PFSK-1 (cell line): ENCODE data around the gene LOXHD1.

Experiments
- FOXP2 ChIP-seq: optimal IDR thresholded peaks from 2 replicates; pipeline ENCODE3; 2011; ENCODE audit warnings: borderline replicate concordance, control low read depth, inconsistent platforms; ENCODE audit not compliant: insufficient read depth; ENCODE audit errors: extremely low read length, extremely low read depth
- POLR2AphosphoS5 ChIP-seq: IDR thresholded peaks from 2 replicates; pipeline ENCODE4 v1.6.1; 2012; ENCODE audit warnings: low read depth, mild to moderate bottlenecking, control low read depth, low read length, moderate library complexity
- SIN3A ChIP-seq: IDR thresholded peaks from 2 replicates; pipeline ENCODE4 v1.6.1; 2012; ENCODE audit warnings: mild to moderate bottlenecking, low read length, moderate library complexity, borderline replicate concordance; ENCODE audit not compliant: insufficient read depth
- TAF1 ChIP-seq: IDR thresholded peaks from 2 replicates; pipeline ENCODE4 v1.6.1; 2012; ENCODE audit warnings: low read length, control low read depth, borderline replicate concordance; ENCODE audit not compliant: insufficient read depth
- TF ChIP-seq, protein P1 (sequence below), 2 experiments: IDR thresholded peaks; 2 replicates each; pipeline versions ENCODE4 v1.6.1 to v1.8.0; 2011 to 2012; ENCODE audit warnings: low read depth in 2 of 2, low read length in 2 of 2, control low read depth in 1 of 2, inconsistent platforms in 1 of 2, mild to moderate bottlenecking in 1 of 2, moderate library complexity in 1 of 2; ENCODE audit not compliant: insufficient read depth in 1 of 2

The LOXHD1 gene

DNA sequence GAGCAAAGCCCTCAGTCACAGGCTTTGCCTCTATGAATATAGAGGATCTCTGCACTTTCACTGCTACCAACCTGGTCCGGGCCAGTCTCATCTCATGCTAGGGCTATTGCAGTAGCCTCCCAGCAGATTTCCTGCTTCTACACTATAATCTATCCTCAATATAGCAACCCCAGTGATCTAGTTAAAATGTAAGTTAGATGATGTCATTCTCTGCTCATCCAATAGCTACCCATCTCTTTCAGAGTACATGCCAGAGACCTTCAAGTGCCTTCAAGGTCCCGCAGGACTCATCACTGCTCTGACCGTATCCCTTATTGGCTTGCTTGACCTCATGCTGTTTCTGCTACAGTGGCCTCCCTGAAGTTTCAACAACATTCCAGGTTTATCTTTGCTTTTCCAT, 186.3 kb downstream of the LOXHD1 start:
- TF ChIP-seq POLR2AphosphoS5 = no peak
- no peak for TF ChIP-seq TAF1

DNA sequence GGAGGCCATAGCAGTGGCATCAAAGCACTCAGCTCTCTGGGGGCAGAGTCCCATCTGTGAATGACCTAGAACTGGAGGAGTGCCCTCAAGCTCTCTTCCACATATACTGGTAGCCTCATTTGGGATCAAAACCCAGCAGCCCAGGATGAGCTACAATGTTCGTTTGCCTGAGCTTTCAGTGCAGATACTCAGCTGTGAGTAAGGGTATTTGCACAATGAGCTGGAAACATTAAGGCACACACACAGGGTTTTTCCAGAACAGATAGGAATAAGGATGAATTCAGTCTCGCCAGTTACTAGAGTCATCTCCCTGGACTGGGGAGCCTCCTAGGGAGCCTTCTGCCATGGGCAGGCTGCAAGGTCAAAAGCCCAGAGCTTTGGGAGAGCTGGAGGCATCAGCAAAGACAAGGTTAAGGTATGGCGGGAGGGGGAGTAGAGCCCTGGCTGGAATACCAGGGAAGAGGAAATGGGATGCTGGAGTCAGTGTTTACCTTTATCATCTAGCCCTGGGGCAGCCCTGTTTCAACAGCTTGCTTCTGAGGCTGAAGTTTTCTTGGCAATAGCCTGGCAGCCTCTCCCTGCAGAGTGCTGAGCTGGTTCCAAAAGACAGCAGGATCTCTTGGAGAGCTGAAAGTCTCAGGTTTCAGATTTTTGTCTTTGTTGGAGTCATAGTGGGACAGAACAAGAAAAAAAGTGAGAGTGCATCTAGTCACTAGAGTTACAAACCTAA, 187.7 kb downstream of the LOXHD1 start:
- no peak for TF ChIP-seq POLR2AphosphoS5
- no peak for TF ChIP-seq SIN3A
- TF ChIP-seq TAF1 = peak; percentile 46; the same call in 1 of the 2 replicates
- peak; percentile 28 for TF ChIP-seq FOXP2
- TF ChIP-seq, protein P1, sequence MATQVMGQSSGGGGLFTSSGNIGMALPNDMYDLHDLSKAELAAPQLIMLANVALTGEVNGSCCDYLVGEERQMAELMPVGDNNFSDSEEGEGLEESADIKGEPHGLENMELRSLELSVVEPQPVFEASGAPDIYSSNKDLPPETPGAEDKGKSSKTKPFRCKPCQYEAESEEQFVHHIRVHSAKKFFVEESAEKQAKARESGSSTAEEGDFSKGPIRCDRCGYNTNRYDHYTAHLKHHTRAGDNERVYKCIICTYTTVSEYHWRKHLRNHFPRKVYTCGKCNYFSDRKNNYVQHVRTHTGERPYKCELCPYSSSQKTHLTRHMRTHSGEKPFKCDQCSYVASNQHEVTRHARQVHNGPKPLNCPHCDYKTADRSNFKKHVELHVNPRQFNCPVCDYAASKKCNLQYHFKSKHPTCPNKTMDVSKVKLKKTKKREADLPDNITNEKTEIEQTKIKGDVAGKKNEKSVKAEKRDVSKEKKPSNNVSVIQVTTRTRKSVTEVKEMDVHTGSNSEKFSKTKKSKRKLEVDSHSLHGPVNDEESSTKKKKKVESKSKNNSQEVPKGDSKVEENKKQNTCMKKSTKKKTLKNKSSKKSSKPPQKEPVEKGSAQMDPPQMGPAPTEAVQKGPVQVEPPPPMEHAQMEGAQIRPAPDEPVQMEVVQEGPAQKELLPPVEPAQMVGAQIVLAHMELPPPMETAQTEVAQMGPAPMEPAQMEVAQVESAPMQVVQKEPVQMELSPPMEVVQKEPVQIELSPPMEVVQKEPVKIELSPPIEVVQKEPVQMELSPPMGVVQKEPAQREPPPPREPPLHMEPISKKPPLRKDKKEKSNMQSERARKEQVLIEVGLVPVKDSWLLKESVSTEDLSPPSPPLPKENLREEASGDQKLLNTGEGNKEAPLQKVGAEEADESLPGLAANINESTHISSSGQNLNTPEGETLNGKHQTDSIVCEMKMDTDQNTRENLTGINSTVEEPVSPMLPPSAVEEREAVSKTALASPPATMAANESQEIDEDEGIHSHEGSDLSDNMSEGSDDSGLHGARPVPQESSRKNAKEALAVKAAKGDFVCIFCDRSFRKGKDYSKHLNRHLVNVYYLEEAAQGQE (IDR thresholded peaks at IDR 0.05; ENCODE audit: insufficient read depth in 1 of 2, low read depth in 2 of 2, low read length in 2 of 2) = no peak

DNA sequence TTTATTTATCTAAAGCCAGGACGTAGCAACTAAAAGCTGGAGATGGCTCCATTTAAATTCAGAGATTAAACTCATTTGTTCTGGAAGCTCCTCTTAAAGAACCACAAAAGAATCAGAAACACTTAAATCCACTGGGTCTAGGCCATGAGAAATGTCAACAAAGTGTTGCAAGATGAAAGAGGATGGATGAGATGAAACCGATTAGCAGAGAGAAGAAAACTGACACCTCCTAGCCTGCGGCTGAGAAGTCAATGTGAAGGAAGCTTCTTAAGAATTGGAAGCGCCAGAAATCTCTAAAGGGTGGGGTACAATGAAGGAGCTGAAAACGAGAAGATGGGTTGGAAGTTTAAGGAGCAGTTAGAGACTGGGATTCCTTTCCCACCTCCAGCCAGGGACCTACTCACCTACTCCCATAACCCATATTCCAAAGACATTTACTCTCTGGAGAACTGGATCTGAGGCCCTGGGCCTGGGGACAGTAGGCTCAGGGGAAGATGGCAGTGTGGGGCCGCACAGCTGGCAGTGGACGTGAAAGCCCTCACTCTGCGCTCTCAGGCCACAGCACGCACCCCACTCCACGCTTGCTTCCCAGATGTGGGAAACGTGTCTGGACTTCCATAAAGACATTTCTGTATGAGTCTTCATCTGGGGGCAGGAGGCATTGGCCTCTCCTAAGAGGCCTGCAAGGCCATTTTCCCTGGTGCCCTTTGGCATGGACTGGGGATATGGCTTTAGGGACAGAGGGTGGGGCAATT, 188.4 kb downstream of the LOXHD1 start:
- no peak for TF ChIP-seq POLR2AphosphoS5

DNA sequence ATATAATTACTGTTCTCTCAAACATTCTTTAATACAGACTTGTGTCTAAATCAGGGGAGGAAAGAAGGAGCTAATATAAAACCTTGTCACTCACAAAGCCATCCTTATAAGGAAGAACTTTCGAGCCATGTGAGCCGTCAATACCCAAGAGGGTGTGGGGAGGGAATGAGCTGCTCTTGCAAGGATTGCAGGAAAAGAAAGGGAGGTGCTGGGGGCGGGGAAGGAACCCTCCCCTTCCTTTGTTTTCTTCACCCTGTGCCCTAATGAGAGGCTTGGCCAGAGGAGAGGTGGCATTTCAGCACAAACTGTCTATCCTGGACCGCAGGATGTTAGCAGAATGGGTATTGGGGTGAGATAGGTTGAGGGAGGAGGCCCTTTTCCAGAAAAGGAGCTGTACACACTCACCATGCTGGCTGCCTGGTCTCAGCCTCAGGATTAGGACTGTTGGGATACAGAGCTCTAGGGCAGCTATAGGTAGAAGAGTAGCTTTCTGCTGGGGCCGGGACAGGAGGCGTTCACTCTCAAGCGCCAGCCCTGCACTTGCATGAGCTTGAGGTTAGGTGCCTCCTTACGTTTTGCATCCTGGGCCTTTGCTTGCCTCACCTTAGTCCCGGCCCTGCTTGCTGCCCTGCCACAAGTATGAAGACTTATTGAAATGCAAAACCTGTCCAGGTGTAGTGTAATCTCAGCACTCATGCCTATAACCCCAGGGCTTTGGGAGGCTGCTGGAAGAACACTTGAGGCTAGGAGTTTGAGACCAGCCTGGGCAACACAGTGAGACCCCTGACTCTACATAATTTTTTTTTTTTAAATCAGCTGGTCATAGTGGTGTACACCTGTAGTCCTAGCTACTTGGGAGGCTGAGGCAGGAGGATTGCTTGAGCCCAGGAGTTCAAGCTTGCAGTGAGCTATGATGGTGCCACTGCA, 190.5 kb downstream of the LOXHD1 start:
- TF ChIP-seq TAF1 (no peak), POLR2AphosphoS5 (no peak)

DNA sequence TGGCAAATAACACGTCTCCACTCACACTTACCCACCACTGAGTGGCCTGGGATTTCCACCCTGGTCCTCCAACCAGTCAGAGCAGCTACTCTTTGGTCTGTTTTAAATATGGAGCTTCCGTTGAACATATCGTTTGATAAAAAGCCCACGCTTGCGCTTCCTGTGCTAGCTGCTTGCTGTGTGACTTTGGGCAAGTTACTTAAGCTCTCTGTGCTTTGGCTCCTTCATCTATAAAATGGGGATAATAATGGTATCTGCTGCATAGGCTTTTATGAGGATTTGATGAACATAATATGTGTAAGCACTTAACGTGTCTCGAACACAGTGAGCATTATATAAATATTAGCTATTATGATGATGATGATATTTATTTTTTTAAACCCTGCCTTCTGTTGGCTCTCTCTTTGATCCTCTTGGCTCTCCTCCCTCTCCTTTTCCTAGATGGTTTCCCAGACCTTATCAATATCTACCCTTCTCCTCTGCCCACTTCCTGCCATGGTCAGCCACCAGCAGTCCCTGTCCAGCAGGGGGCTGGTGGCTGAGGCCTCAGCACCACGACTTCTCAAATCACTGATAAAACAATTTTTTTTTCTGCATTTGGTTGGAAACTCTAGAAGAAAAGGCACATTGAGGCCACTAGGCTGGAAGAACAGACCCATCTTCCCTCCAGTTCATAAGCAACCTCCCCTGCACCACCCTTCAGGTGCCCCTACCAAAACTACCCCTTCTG, 191.9 kb downstream of the LOXHD1 start:
- TF ChIP-seq, protein P1 (IDR thresholded peaks at IDR 0.05; ENCODE audit: insufficient read depth in 1 of 2, low read depth in 2 of 2, low read length in 2 of 2) = peak in 1 of 2 experiments; percentile 76; a peak in 1 of 4 replicates
- no peak for TF ChIP-seq FOXP2

DNA sequence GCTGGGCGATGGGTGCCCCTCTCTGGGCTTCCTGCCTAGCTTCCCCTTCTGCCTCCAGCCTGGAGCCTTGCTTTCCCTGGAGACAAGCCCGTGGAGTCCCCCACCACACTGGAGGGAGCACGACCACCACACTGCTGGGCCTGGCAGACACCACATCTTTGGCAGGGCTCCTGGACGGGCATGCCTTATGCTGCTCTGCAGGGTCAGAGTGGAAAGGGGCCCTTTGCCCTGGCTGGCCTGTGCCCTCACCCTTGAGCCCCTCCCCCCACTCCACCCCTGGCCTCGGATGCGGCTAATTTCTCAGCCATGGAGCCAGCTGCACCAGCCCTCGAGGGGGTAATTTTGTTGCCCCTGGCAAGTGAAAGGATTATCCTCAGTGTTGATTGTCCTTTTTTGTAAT, 194.5 kb downstream of the LOXHD1 start:
- TF ChIP-seq, protein P1 (IDR thresholded peaks at IDR 0.05; ENCODE audit: insufficient read depth in 1 of 2, low read depth in 2 of 2, low read length in 2 of 2) = no peak
- TF ChIP-seq SIN3A (no peak), TAF1 (no peak), POLR2AphosphoS5 (no peak), FOXP2 (no peak)
